Smooth muscle cell (in vitro differentiated cells): ENCODE data around the gene TTLL11. TPM values are rescaled to one million over a fixed set of nuclear protein-coding genes. Genes with fewer than 3 reads are reported as not detected.

ENCODE experiments used
- DNase-seq: peaks from one replicate; lab custom pipeline; 2025; ENCODE audit not compliant: unreplicated experiment; lab: John Stamatoyannopoulos, UW
- H2AFZ ChIP-seq: fragments of 200-600 bp; sonication (generic); 2 replicates; pipeline ENCODE4 v1.6.0; 2016; ENCODE audit warnings: antibody characterized with exemption, low read depth, mild to moderate bottlenecking
- H3F3A ChIP-seq: fragments of 200-600 bp; sonication (generic); 2 replicates; pipeline ENCODE4 v1.6.0; 2017; ENCODE audit warnings: antibody characterized with exemption, low read depth
- H3K27ac ChIP-seq: fragments of 200-600 bp; sonication (generic); 2 replicates; pipeline ENCODE4 v1.5.1; 2016; ENCODE audit warnings: low read depth, mild to moderate bottlenecking
- H3K27me3 ChIP-seq: fragments of 200-600 bp; sonication (generic); 2 replicates; pipeline ENCODE4 v1.6.1; 2016; ENCODE audit warnings: low read depth, mild to moderate bottlenecking
- H3K36me3 ChIP-seq: fragments of 200-600 bp; sonication (generic); 2 replicates; pipeline ENCODE4 v1.5.1; 2016; ENCODE audit warnings: low read depth
- H3K4me1 ChIP-seq: fragments of 200-600 bp; sonication (generic); 2 replicates; pipeline ENCODE4 v1.5.1; 2016; ENCODE audit warnings: low read depth
- H3K4me2 ChIP-seq: fragments of 200-600 bp; sonication (generic); 2 replicates; pipeline ENCODE4 v1.6.0; 2016; ENCODE audit warnings: mild to moderate bottlenecking
- H3K4me3 ChIP-seq: fragments of 200-600 bp; sonication (generic); 2 replicates; pipeline ENCODE4 v1.5.1; 2016; ENCODE audit warnings: mild to moderate bottlenecking
- H3K79me2 ChIP-seq: fragments of 200-600 bp; sonication (generic); 2 replicates; pipeline ENCODE4 v1.6.0; 2016; ENCODE audit warnings: low read depth, mild to moderate bottlenecking
- H3K9ac ChIP-seq: fragments of 200-600 bp; sonication (generic); 2 replicates; pipeline ENCODE4 v1.6.0; 2016; ENCODE audit warnings: low read depth
- H3K9me3 ChIP-seq: fragments of 200-600 bp; sonication (generic); replicated peaks from 2 replicates; pipeline ENCODE4 v1.5.1; 2016; ENCODE audit warnings: low read depth
- H4K20me1 ChIP-seq: fragments of 200-600 bp; sonication (generic); 2 replicates; pipeline ENCODE4 v1.6.0; 2016; ENCODE audit warnings: low read depth
- WGBS: methylation state at CpG from one replicate; pipeline ENCODE4 v1.1.7; 2016; ENCODE audit warnings: low lambda C conversion rate; 5-methylcytosine and 5-hydroxymethylcytosine counted together
- polyA plus RNA-seq: library from polyadenylated mRNA; unstranded; fragments of >200 nt; fragmentation: Nextera tagmentation; extraction: Ambion mirVana; gene quantifications from 2 replicates; pipeline ENCODE4 v1.2.1, GENCODE V29; 2016
- total RNA-seq: library from RNA; depleted of rRNA; stranded (reverse); fragments of >200 nt; gene quantifications from 2 replicates; pipeline ENCODE4 v1.2.3, GENCODE V29; 2014
- TF ChIP-seq, protein P1 (sequence below): fragments of 200-600 bp; sonication (generic); IDR thresholded peaks from 2 replicates; pipeline ENCODE4 v1.5.1; 2017; ENCODE audit warnings: borderline replicate concordance, mild to moderate bottlenecking, antibody characterized with exemption; ENCODE audit not compliant: insufficient read depth, poor library complexity, severe bottlenecking

Gene TTLL11
- total and polyA plus RNA-seq, 2 experiments from 2014 or later: 2.6 to 3.7 TPM

- no peak overlapping the region for H2AFZ ChIP-seq
- no peaks in the 10 kb centered on the region for H3K79me2 ChIP-seq
- H3K9ac ChIP-seq: no peak overlapping the region
- H3K9me3 ChIP-seq: no peaks in the 10 kb centered on the region
- H4K20me1 ChIP-seq: no peaks in the 10 kb centered on the region
- H3K4me2 ChIP-seq: no peak overlapping the region
- no peak for DNase-seq
- H3K4me1 ChIP-seq: no peaks in the 10 kb centered on the region
- H3K4me3 ChIP-seq: no peak overlapping the region
- TF ChIP-seq, protein P1, sequence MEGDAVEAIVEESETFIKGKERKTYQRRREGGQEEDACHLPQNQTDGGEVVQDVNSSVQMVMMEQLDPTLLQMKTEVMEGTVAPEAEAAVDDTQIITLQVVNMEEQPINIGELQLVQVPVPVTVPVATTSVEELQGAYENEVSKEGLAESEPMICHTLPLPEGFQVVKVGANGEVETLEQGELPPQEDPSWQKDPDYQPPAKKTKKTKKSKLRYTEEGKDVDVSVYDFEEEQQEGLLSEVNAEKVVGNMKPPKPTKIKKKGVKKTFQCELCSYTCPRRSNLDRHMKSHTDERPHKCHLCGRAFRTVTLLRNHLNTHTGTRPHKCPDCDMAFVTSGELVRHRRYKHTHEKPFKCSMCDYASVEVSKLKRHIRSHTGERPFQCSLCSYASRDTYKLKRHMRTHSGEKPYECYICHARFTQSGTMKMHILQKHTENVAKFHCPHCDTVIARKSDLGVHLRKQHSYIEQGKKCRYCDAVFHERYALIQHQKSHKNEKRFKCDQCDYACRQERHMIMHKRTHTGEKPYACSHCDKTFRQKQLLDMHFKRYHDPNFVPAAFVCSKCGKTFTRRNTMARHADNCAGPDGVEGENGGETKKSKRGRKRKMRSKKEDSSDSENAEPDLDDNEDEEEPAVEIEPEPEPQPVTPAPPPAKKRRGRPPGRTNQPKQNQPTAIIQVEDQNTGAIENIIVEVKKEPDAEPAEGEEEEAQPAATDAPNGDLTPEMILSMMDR: no peak
- no peaks in the 10 kb centered on the region for H3K36me3 ChIP-seq
- H3K27me3 ChIP-seq: peaks cover 6% of the 10 kb centered on the region
- WGBS: 84% methylated on average over 9 of the region's 12 CpGs
- no peaks in the 10 kb centered on the region for H3F3A ChIP-seq
- no peak overlapping the region for H3K27ac ChIP-seq
Measured at GRCh38 chr9:121807069-121807822, 285.9 kb downstream of the TTLL11 start.

GRCh38 chr9:121802753-121803152, 290.4 kb downstream of the TTLL11 start:
- DNase-seq: no peak
- H3F3A ChIP-seq: no peaks in the 10 kb centered on the region
- no peak overlapping the region for H2AFZ ChIP-seq
- no peaks in the 10 kb centered on the region for H3K36me3 ChIP-seq
- H3K4me1 ChIP-seq: no peaks in the 10 kb centered on the region
- H3K27me3 ChIP-seq: peaks cover 12% of the 10 kb centered on the region
- H3K9ac ChIP-seq: no peak overlapping the region
- no peak overlapping the region for H3K4me3 ChIP-seq
- H3K4me2 ChIP-seq: no peak overlapping the region
- no peaks in the 10 kb centered on the region for H3K79me2 ChIP-seq
- TF ChIP-seq, protein P1: no peak
- whole genome bisulfite sequencing: 86% methylated on average over 5 of the region's 5 CpGs
- no peaks in the 10 kb centered on the region for H3K9me3 ChIP-seq
- H4K20me1 ChIP-seq: no peaks in the 10 kb centered on the region
- no peak overlapping the region for H3K27ac ChIP-seq

DNA sequence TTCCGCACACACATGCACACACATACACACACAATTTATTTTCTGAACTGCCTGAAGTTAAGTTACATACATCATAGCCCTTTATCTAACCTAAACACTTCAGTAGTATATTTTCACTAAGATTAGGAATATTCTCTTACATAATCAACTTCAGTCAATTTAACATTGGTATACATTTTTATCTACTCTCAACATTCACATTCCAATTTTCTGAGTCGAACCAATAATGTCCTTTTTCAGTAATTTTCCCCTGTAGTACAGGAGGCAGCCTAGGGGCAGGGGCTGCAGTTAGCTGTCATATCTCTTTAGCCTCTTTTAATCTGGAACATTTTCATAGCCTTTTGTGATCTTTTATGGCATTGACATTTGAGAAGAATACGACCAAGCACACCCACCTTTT, 291.5 kb downstream of the TTLL11 start:
- H4K20me1 ChIP-seq: no peaks in the 10 kb centered on the region
- peaks cover 12% of the 10 kb centered on the region for H3K27me3 ChIP-seq
- no peak overlapping the region for H3K4me2 ChIP-seq
- H3K9me3 ChIP-seq: no peaks in the 10 kb centered on the region
- no peaks in the 10 kb centered on the region for H3F3A ChIP-seq
- 85% methylated on average over 3 of the region's 3 CpGs for WGBS
- H3K9ac ChIP-seq: no peak overlapping the region
- no peaks in the 10 kb centered on the region for H3K36me3 ChIP-seq
- no peak for DNase-seq
- no peaks in the 10 kb centered on the region for H3K4me1 ChIP-seq
- no peak overlapping the region for H2AFZ ChIP-seq
- no peaks in the 10 kb centered on the region for H3K79me2 ChIP-seq
- no peak overlapping the region for H3K27ac ChIP-seq
- no peak overlapping the region for H3K4me3 ChIP-seq
- TF ChIP-seq, protein P1: no peak

DNA sequence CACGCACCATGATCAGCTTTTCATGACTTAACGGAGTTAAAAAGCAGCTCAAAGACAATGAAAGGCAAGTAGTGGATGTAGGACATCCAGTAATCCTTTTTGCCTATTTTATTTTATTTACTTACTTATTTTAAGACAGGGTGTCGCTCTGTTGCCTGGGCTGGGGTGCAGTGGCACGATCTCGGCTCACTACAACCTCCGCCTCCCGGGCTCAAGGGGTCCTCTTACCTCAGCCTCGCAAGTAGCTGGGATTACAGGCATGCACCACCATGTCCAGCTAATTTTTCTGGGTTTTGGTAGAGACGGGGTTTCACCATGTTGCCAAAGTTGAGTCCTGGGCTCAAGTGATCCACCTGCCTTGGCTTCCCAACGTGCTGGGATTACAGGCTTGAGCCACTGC, 292.7 kb downstream of the TTLL11 start:
- no peak overlapping the region for H3K9ac ChIP-seq
- no peak overlapping the region for H3K27ac ChIP-seq
- 87% methylated on average over 10 of the region's 10 CpGs for WGBS
- peaks cover 12% of the 10 kb centered on the region for H3K27me3 ChIP-seq
- no peaks in the 10 kb centered on the region for H3K9me3 ChIP-seq
- no peaks in the 10 kb centered on the region for H3K4me1 ChIP-seq
- no peaks in the 10 kb centered on the region for H4K20me1 ChIP-seq
- H3K79me2 ChIP-seq: no peaks in the 10 kb centered on the region
- no peak overlapping the region for H3K4me3 ChIP-seq
- H3K4me2 ChIP-seq: no peak overlapping the region
- no peaks in the 10 kb centered on the region for H3K36me3 ChIP-seq
- TF ChIP-seq, protein P1: no peak
- no peak for DNase-seq
- no peak overlapping the region for H2AFZ ChIP-seq
- no peaks in the 10 kb centered on the region for H3F3A ChIP-seq
